Uterus (tissue), 2 donors: Measurements from ENCODE around the gene FRMD4B.

Experiments
- CTCF ChIP-seq, 4 experiments: fragments of 200-600 bp in 2 of 4; fragments of 450-650 bp in 2 of 4; sonication (generic) in 2 of 4; IDR thresholded peaks; one replicate each; pipeline ENCODE4 v1.5.1; 2016 to 2019; ENCODE audit warnings: antibody characterized with exemption in 4 of 4, mild to moderate bottlenecking in 2 of 4, moderate library complexity in 1 of 4
- POLR2A ChIP-seq, 2 donors: fragments of 450-650 bp; IDR thresholded peaks; one replicate each; pipeline ENCODE4 v1.6.1; 2016; ENCODE audit warnings: antibody characterized with exemption in 2 of 2, mild to moderate bottlenecking in 1 of 2, moderate library complexity in 1 of 2

GRCh38 chr3:69142090-69142489, 243.8 kb downstream of the FRMD4B start:
- TF ChIP-seq CTCF (IDR thresholded peaks at IDR 0.05) (no peak), POLR2A (IDR thresholded peaks at IDR 0.05) (no peak)
